PC-3 (cell line): ENCODE results near the gene PRKN.

Source experiments
- CTCF ChIP-seq: fragments of 300-600 bp; sonication (generic); conservative IDR thresholded peaks from 2 replicates; pipeline ENCODE4 v1.5.1; 2017; ENCODE audit warnings: antibody characterized with exemption, low read depth, mild to moderate bottlenecking, low read length
- EZH2 ChIP-seq: fragments of 300-600 bp; sonication (generic); IDR thresholded peaks from one replicate; pipeline ENCODE4 v1.6.1; 2017; ENCODE audit warnings: antibody characterized with exemption, mild to moderate bottlenecking, low read length; ENCODE audit not compliant: unreplicated experiment
- EZH2phosphoT487 ChIP-seq: fragments of 300-600 bp; sonication (generic); IDR thresholded peaks from 2 replicates; pipeline ENCODE4 v1.6.1; 2018; ENCODE audit warnings: mild to moderate bottlenecking, antibody characterized with exemption, low read length, borderline replicate concordance

- TF ChIP-seq CTCF (no peak), EZH2 (no peak), EZH2phosphoT487 (no peak)
Observed at GRCh38 chr6:162019349-162019748, 708.2 kb downstream of the PRKN start.
